Right hindlimb (tissue), 1 donor: ENCODE results near the gene LARP7.
"Not testable (repeated sequence)": the region's sequence is repeated elsewhere in the genome, so short reads cannot be mapped to it uniquely, and the experiment has no call there.

Experiments
- DNase-seq: peaks from one replicate; pipeline ENCODE4 v3.0.0-alpha.2; 2018

LARP7 gene

DNA sequence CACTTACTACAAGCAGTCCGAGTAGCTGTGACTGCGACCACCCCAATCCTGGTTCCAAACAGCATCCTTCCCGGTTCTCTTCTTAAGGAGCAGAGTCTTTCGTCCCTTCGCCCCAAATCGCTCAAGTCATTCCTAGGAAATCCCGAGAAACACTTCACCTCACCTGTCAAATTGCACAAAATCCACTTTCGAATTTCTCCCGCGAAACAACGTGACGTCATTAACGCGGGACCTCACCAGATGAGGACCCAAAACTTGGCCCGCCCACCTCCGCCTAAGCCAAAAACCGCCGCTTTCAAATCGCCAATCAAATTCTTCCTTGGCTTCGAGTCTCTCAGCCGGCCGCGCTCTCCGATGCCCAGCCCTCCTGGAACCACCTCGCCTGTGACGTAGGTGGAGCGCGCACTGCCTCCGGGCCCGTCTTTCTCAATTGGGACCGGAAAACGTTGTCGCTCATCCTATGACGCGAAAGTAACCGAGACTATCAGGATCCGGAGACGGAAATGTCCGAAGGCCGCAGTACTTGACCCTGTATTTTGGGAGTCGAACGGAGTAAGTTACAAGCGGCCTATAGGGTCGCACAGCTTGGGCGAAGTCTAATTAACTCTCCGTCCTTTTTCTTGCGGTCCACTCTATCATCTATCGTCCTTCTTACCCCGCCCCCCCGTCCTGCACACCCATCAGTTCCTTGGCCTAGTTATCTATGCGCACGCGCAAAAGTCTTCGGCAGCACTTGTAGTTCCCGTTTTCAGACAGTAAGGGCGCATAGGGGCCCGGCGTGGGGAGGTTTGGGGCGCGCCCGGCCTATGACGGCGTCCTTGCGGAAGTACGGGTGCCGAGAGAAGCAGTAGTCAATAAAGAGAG lies at the start of gene LARP7, which contains the start of gene ZGRF1:
Gene LARP7 (plus strand): TSS at position 456 of the 864 bp plus-strand sequence. CDS start 7,527 bp downstream, outside the sequence.
Gene ZGRF1 (minus strand): TSS at position 222 of the 864 bp plus-strand sequence. CDS start 3,733 bp downstream, outside the sequence.
- peak; percentile 100 for DNase-seq

DNA sequence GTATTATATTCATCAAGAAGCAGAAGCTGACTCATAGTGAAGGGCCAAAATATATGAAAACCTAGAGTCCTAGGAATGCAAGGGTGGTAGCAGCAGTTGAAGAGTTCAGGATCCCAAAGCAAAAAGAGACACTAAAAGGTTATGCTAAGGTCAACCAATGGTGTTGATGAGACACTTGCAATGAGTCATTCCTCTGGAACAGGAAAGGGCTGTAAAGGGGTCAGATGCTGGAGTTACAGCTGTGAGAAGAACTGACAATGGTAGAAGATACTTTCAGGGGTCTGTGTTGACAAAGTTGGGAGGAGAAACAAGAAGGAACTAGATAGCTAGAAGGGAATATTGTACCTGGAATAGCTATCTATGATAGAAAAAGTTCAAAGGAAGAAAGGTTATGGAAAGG lies 47.7 kb upstream of the LARP7 start:
- no peak for DNase-seq

DNA sequence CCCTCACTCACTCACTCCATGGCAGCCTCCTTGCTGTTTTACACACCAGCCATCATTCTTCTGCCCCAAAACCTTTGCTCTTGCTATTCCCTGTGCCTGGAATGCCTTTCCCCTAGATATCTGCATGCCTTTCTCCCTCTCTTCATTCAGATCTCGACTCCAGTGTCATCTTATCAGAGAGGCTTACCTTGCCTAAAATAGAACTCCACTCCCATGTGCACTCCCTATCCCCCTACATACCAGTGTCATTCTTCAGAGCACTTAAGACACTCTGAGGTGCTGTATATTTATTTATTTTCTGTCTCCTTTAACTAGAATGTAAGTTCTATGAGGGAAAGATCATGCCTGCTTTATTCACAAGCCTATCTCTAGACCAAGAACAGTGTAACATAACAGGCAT lies 45.4 kb upstream of the LARP7 start:
- DNase-seq = no peak

DNA sequence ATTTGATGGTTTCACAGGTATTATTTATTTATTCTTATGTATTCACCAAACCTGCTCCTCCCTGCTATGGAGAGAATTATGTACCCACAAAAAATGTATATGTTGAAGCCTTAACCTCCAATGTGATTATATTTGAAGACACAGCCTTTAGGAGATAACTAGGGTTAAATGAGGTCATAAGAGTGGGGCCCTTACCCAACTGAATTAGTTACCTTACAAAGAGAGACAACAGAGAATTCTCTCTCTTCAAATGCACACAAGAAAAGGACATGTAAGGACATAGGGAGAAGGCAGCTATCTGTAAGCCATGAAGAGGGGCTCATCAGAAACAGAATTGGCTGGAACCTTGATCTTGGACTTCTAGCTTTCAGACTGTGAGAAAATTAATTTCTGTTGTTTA lies 44.2 kb upstream of the LARP7 start:
- DNase-seq = no peak

DNA sequence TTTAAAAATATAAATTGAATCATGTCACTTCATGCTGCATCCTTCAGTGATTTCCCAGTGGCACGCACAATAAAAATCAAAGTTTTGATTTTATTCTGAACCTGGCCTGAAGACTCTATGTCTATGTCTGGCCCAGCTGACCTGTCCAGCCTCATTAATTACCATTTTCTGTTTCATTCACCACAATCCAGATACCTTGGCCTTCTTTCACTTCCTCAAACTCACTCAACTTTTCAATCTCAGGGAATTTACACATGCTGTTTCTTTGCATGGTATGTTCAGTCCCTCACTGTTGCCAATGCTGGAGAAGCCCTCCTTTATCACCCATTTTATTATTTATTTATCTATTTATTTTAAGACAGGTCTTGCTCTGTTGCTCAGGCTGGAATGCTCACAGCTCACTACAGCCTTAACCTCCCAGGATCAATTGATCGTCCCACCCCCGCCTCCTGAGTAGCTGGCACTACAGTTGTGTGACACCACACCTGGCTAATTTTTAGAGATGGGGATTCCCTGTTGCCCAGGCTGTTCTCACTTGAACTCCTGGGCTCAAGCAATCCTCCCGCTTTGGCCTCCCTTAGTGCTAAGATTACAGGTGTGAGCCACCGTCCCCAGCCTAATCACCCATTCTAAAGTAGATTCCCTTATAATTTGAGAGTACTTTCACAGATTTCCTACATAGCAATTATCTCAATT lies 43.4 kb upstream of the LARP7 start:
- DNase-seq = no peak

DNA sequence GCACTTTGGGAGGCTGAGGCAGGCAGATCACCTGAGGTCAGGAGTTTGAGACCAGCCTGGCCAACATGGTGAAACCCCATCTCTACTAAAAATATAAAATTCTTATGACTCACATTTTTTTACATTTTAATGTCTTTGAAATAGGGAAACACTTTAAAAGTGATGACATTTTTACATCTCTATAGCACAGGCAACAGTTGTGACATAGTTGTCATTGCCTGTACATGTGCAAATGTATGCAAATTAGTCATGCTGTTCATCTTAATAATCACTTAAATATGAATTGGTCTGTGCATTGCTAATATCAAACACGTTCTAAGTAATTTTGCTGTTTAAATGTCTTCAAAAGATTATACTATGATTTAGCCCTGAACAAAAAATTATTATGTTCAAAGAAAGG lies 42.0 kb upstream of the LARP7 start:
- DNase-seq = no peak

DNA sequence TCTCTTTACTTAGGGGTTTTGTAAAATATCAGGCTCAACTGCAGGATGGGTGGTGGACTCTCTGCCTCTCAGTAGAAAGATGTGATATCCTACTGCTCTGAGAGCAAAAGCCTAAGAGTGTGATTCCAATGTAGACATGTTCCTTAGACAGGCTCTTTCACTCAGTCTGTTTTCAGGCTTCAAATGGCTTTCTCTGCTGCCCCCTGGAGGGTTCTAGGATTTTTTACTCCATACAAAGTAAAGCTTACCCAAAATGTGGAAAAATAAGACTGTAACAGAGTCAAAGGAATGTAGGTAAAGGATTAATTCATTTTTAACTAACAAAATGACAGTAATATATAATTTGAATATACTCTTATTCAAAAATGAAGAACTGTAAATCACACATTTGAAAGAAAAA lies 32.4 kb upstream of the LARP7 start:
- DNase-seq = peak; percentile 37

DNA sequence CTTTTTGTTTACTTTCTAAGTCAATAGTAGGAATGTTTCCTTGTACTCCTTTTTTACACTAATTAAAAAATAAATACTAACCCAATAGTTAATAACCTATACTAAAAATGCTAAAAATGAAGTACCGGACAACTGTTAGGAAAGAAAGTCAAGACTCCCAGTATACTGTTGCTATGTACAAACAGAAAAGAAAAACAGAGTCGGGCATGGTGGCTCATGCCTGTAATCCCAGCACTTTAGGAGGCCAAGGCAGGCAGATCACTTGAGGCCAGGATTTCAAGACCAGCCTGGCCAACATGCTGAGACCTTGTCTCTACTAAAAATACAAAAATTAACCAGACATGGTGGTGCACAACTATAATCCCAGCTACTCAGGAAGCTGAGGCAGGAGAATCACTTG lies 24.1 kb upstream of the LARP7 start:
- DNase-seq = not testable (repeated sequence)

DNA sequence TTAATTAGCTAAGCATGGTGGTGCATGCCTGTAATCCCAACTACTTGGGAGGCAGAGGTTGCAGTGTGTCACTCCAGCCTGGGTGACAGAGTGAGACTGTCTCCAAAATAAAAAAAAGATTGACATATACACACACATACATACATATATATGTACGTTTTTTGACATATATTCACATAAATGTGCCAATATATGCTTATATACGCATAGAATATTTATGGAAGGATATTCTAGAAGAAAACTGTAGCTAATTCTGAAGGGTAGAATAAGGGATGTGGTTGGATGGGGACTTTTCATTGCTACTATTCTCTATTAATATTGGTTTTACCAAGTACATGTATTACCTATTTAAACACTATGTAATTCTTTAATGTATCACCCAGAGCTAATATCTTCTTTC lies 20.0 kb upstream of the LARP7 start:
- no peak for DNase-seq

DNA sequence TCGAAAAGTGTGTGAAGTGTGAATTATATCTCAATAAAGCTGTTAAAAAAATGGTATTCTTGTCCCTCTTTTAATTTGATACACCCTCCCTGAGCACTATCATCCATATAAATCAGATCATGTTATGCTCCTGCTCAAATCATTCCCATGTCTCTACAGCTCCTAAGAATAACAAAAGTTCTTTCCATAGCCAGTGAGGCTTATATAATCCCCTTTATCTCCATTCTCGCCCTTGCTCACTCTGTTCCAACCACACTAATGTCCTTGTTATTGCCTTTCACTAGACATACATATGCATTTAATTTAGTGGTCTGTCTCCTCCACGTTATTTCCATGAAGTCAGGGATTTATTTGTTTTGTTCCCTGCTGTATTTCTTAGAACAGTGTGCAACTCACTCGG lies 10.7 kb upstream of the LARP7 start:
- DNase-seq = no peak

DNA sequence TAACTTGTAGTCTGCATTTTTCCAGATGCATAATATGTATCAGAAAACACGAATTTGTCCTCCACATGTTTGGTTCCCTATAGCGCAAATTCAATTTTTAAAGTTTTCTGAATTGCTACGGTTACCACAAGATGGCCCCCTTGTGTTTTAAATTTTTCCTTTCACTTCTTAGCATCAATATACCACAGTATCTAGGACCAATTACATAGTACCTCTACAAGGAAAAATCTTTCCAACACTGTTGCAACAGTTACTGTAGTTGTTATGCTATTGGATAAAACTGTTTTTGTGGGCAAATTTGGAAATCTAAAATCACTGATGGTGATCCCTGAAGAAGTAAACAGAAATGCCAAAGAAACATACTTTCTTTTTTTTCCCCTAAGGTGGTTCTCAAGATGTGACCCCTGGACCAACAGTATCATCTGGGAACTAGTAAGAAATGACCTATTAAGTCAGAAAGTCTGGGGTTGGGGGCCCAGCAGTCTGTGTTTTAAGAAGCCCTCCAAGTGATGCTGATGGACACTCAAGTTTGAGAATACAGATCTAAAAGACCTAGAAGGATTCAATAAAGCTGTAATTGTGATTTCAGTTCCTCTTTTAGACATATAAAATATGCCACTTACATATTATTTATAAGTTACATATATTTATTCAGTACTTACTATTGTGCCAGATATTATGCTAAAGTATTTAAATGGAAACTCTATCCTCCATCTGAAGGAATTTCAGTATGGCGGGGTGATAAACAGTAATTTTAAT lies 3.3 kb upstream of the LARP7 start:
- DNase-seq = no peak

DNA sequence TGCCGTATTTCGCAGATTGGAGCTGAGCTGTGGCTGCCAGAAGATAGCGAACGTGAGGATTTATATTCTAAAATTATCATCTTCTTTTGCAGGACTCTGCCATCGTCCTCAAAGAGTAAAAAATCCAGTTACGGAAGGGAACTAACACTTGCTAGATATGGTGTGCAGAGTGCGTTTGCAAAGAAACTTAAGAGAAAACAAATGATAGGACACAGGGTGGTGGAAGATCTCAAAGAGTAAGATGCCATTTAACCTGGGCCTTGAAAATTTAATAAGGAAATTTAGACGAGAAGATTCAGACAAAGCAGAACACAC lies 566 bp downstream of the LARP7 start:
- no peak for DNase-seq

DNA sequence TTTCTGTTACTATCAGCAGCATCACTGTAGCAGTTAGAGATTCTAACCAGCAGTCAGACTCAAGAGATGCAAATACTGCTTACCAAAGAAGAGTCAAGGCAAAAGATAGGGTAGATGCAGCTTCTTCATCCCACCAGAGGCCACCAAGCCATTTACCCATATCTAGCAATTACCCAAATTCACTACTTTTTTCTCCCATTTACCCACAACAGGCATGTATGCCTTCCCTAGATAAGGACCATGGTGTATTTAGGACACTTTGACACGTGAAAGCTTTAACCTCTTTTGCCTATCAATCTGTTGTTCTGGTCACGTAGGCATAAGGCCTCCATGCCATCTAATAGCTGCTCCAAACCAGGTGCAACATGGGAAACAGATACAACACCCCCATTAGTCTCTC lies 5.6 kb downstream of the LARP7 start:
- DNase-seq = no peak

DNA sequence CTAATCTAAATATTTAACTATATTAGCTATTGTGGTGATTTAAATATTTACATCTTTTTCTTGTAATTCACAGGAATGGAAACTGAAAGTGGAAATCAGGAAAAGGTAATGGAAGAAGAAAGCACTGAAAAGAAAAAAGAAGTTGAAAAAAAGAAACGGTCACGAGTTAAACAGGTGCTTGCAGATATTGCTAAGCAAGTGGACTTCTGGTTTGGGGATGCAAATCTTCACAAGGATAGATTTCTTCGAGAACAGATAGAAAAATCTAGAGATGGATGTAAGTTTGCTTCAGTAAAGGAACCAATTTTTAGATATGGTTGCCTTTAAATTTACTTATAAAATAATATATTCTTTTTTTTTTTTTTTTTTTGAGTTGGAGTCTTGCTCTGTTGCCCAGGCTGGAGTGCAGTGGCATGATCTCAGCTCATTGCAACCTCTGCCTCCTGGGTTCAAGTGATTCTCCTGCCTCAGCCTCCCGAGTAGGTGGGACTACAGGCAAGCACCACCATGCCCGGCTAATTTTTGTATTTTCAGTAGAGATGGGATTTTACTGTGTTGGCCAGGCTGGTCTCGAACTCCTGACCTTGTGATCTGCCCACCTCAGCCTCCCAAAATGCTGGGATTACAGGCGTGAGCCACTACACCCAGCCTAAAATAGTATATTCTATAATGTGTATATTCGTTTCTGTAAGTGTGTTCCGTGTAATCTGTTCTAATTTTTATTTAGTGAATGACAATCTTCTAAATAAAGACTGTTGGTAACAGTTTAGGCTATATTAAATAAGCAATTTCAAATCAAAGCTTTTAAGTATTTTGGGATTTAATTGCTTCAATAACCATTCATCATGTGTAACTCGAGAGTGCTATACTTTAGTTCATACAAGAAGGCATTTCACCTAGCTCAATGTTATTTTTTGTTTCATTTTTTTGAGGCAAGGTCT lies 7.9 kb downstream of the LARP7 start:
- DNase-seq = not testable (repeated sequence)

DNA sequence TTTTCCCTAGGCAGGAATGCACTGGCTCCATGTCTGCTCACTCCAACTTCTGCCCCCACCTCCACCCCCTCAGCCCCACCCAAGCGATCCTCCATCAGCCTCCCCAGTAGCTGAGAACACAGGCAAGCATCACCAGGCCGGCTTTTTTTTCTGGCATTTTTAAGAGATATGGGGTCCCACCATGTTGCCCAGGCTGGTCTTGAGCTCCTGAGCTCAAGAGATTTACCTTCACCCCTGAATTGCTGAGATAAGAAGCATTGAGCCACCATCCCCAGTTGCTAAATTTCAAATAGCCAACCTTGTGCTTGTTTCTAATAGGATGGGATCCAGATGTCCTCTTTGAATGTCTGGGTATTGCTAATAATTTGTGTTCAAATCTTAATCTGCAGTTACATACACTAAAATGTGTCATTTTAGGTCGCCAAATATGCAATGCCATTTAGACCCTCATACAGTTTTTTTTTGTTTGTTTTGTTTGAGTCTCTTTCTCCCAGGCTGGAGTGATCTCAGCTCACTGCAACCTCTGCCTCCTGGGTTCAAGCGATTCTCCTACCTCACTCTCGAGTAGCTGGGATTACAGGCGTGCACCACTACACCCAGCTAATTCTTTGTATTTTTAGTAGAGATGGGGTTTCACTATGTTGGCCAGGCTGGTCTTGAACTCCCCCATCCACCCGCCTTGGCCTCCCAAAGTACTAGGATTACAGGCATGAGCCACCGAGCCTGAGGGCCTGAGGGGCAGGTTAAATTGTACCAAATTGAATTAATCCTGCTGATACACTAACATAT lies 8.8 kb downstream of the LARP7 start:
- no peak for DNase-seq

DNA sequence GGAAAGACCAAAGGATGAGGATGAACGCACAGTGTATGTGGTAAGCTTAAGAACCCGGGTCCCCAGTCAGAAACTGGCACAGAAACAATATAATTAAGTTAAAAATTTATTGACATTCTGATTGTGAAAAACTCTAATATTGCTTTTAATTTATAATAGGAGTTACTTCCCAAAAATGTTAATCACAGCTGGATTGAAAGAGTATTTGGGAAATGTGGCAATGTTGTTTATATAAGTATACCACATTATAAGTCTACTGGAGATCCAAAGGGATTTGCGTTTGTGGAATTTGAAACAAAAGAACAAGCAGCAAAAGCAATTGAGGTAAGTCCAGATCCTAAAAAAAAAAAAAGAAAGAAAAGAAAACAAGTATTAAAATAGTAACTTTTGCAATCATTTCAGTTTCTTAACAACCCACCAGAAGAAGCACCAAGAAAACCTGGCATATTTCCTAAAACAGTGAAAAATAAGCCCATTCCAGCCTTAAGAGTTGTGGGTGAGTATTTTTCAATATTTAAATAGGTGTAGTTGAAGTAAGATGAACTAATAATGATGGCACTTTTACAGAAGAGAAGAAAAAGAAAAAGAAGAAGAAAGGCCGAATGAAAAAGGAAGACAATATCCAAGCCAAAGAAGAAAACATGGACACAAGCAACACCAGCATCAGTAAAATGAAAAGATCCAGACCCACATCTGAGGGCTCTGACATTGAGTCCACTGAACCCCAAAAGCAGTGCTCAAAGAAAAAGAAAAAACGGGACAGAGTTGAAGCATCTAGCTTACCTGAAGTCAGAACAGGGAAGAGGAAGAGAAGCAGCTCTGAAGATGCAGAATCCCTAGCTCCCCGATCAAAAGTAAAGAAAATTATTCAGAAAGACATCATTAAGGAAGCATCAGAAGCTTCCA lies 9.9 kb downstream of the LARP7 start:
- no peak for DNase-seq

DNA sequence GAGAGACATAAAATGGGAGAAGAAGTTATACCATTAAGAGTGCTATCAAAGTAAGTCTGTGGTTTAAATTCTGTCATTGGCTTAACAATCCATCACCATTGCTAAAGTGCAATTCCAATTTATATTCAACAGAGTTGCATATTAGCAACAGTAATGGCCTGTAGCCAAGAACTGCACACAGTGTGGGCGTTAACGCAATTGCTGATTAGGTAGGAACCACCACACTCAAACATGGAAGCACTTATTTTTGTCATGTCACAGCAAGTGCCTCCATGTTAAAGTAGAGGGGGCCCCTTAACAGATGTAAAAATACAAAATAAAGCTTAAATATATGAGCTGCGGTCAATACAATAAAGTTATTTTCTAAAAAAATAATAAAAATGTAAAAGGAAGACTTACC lies 10.8 kb downstream of the LARP7 start:
- DNase-seq = no peak

DNA sequence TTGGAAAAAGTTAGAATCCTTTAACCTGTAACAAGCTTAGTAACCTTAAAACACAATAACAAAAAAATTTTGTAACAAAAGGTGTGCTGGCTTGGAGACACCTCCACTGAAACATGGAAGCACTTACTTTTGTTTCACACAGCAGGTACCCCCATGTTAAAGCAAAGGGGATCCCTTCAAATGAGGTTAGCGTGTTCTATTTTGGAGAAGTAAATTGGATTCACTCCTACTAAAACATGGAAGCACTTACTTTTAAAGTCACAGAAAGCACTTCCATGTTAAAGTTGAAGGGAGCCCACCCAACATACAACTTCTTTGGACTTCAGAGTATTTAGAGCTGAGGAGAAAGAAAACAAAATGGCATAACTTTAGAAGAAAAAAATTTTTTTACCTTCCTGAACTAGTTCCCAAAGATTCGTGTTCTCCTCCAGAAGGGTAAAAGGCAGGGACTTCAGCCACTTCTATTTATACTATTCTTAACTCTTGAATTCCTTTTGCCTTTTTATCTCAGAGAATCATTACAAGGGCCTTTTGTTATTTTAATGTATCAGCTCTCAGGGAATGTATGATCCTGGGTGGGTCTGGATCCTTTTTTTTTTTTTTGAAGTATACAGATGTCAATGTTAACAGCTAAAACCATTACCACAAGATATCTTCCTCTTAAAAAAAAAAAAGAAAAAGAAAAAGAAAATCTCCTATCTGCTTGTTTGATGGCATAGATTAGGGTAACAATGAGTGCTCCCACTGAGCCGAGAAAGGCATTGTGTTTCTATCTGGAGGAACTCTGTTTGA lies 11.5 kb downstream of the LARP7 start:
- no peak for DNase-seq

DNA sequence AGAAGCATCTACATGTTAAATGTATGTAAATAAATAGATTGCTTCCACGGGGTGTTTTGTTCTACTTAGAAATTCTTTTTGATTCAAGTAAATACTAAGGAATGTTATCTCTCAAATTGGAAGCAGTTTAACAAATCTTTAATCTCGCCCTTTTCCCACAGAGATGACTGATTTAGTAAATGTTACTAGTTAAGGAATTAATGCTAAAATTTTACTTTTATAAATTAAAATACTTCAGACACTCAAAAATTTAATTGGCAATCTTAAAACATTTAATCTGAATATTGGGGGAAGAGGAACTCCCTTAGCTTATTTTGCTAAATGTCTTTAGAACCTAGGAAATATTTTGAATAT lies 12.1 kb downstream of the LARP7 start:
- DNase-seq = no peak

DNA sequence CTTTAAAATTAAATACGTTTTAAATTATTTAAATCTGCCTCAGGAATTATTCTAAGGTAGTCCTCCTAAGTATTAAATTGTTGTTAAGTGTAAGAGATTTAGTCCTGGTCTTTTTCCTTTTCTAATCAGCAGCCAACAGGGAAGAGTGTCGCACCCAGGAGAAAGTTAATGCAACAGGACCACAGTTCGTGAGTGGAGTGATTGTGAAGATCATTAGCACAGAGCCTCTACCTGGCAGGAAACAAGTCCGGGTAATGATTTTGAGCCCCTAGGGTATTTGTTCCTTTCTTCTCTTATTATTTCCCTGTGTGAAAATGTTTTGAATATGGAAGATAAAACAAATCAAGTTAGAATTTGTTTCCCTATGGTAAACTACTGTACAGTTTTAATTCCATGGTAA lies 13.4 kb downstream of the LARP7 start:
- no peak for DNase-seq
